Measurements from ENCODE around the gene TES. TPM values are rescaled to one million over a fixed set of nuclear protein-coding genes. Genes with fewer than 3 reads are reported as not detected.

The TES gene
- total RNA-seq (2022) (124 and 126 TPM in 2 replicates), Bru-seq, nascent RNA (percentile 98 among the genes with signal in this experiment), BruChase-seq, experiment 1, labeled RNA remaining after a 6-hour chase (percentile 92 among the genes with signal in this experiment), BruChase-seq, experiment 2, labeled RNA remaining after a 2-hour chase (percentile 93 among the genes with signal in this experiment)
- long read RNA-seq, transcript TES-201 (7 exons, 2,782 nt): major isoform, 127 of 151 reads
- long read RNA-seq, partial matches to known transcripts: 10 of 151 reads
- long read RNA-seq, other reads (novel, unspliced or antisense): 12 of 151 reads

GRCh38 chr7:116210345-116211005, at the start of gene TES:
TSS of gene TES (plus strand) at chr7:116210539. CDS start at chr7:116210708, 169 bp downstream.
- H3K4me1 Mint-ChIP-seq (ENCODE audit: low read depth, unreplicated experiment): peaks cover 42% of the 10 kb centered on the region
- H3K9me3 Mint-ChIP-seq (ENCODE audit: low read depth, unreplicated experiment): no peaks in the 10 kb centered on the region
- H3K4me3 Mint-ChIP-seq (ENCODE audit: low read depth, unreplicated experiment): peak within 1 kb of the TSS; percentile 98
- CTCF ChIA-PET: interaction anchor here (2.2 kb wide), 1 partner anchor 30 kb away, joined by 10 read pairs; no protein-coding TSS in a partner anchor
- no TSS peak for BruUV-seq (replicated peaks)
- intact Hi-C loops (cut with micrococcal nuclease; ENCODE audit: unreplicated experiment): loop anchor here (10.0 kb wide), 1 partner anchor 464 kb away; the partner anchor contains the start of gene MET
- DNase-seq: peak; percentile 91
- TF ChIP-seq CTCF (IDR thresholded peaks at IDR 0.05; ENCODE audit: unreplicated experiment): no peak
- H3K27me3 Mint-ChIP-seq (ENCODE audit: unreplicated experiment): no peaks in the 10 kb centered on the region
- peaks cover 49% of the 10 kb centered on the region for H3K36me3 Mint-ChIP-seq (ENCODE audit: insufficient read depth, unreplicated experiment)
- peak within 1 kb of the TSS; percentile 99 for H3K27ac Mint-ChIP-seq (ENCODE audit: unreplicated experiment)

GRCh38 chr7:116161728-116162127, 48.6 kb upstream of the TES start:
- DNase-seq: no peak
- Mint-ChIP-seq H3K27me3 (ENCODE audit: unreplicated experiment) (no peaks in the 10 kb centered on the region), H3K4me1 (ENCODE audit: low read depth, unreplicated experiment) (peaks cover 11% of the 10 kb centered on the region), H3K4me3 (ENCODE audit: low read depth, unreplicated experiment) (no peak overlapping the region), H3K9me3 (ENCODE audit: low read depth, unreplicated experiment) (no peaks in the 10 kb centered on the region), H3K36me3 (ENCODE audit: insufficient read depth, unreplicated experiment) (no peaks in the 10 kb centered on the region), H3K27ac (ENCODE audit: unreplicated experiment) (no peak overlapping the region)
- no TSS peak for BruUV-seq (replicated peaks)
- no peak for TF ChIP-seq CTCF (IDR thresholded peaks at IDR 0.05; ENCODE audit: unreplicated experiment)
- CTCF ChIA-PET: no interaction called here
- intact Hi-C loops (cut with micrococcal nuclease; ENCODE audit: unreplicated experiment): no loop called here

GRCh38 chr7:116162254-116162653, 48.1 kb upstream of the TES start:
- CTCF ChIA-PET: no interaction called here
- peaks cover 11% of the 10 kb centered on the region for H3K4me1 Mint-ChIP-seq (ENCODE audit: low read depth, unreplicated experiment)
- no peak for DNase-seq
- no peaks in the 10 kb centered on the region for H3K27me3 Mint-ChIP-seq (ENCODE audit: unreplicated experiment)
- no peaks in the 10 kb centered on the region for H3K9me3 Mint-ChIP-seq (ENCODE audit: low read depth, unreplicated experiment)
- intact Hi-C loops (cut with micrococcal nuclease; ENCODE audit: unreplicated experiment): no loop called here
- no peaks in the 10 kb centered on the region for H3K36me3 Mint-ChIP-seq (ENCODE audit: insufficient read depth, unreplicated experiment)
- no peak overlapping the region for H3K27ac Mint-ChIP-seq (ENCODE audit: unreplicated experiment)
- no peak overlapping the region for H3K4me3 Mint-ChIP-seq (ENCODE audit: low read depth, unreplicated experiment)
- no TSS peak for BruUV-seq (replicated peaks)
- no peak for TF ChIP-seq CTCF (IDR thresholded peaks at IDR 0.05; ENCODE audit: unreplicated experiment)

GRCh38 chr7:116162992-116163391, 47.3 kb upstream of the TES start:
- H3K27me3 Mint-ChIP-seq (ENCODE audit: unreplicated experiment): no peaks in the 10 kb centered on the region
- no peaks in the 10 kb centered on the region for H3K9me3 Mint-ChIP-seq (ENCODE audit: low read depth, unreplicated experiment)
- no peak for DNase-seq
- H3K27ac Mint-ChIP-seq (ENCODE audit: unreplicated experiment): no peak overlapping the region
- CTCF ChIA-PET: no interaction called here
- no peaks in the 10 kb centered on the region for H3K36me3 Mint-ChIP-seq (ENCODE audit: insufficient read depth, unreplicated experiment)
- intact Hi-C loops (cut with micrococcal nuclease; ENCODE audit: unreplicated experiment): no loop called here
- TF ChIP-seq CTCF (IDR thresholded peaks at IDR 0.05; ENCODE audit: unreplicated experiment): no peak
- H3K4me3 Mint-ChIP-seq (ENCODE audit: low read depth, unreplicated experiment): no peak overlapping the region
- peaks cover 12% of the 10 kb centered on the region for H3K4me1 Mint-ChIP-seq (ENCODE audit: low read depth, unreplicated experiment)
- no TSS peak for BruUV-seq (replicated peaks)
